Ovary (tissue), 3 donors: ENCODE data around the gene ARHGAP23.

Experiments
- EP300 ChIP-seq: sonication (generic); formaldehyde crosslinking; IDR thresholded peaks from one replicate; pipeline ENCODE4 v1.6.1; 2017; ENCODE audit warnings: antibody characterized with exemption
- POLR2A ChIP-seq: fragments of 450-650 bp; IDR thresholded peaks from one replicate; pipeline ENCODE4 v1.6.1; 2017; ENCODE audit warnings: antibody characterized with exemption, mild to moderate bottlenecking, moderate library complexity
- TF ChIP-seq, protein P1 (sequence below), 3 donors: fragments of 450-650 bp in 2 of 3; fragments of 200-600 bp in 1 of 3; IDR thresholded peaks; one replicate each; pipeline versions ENCODE4 v1.5.1 to v1.8.0; 2016 to 2022; ENCODE audit warnings: antibody characterized with exemption in 3 of 3, mild to moderate bottlenecking in 1 of 3
- donor health status: DM: no; HTN: no; CAD: no.

GRCh38 chr17:38476549-38476948 lies 48.3 kb downstream of the ARHGAP23 start:
- TF ChIP-seq, protein P1, sequence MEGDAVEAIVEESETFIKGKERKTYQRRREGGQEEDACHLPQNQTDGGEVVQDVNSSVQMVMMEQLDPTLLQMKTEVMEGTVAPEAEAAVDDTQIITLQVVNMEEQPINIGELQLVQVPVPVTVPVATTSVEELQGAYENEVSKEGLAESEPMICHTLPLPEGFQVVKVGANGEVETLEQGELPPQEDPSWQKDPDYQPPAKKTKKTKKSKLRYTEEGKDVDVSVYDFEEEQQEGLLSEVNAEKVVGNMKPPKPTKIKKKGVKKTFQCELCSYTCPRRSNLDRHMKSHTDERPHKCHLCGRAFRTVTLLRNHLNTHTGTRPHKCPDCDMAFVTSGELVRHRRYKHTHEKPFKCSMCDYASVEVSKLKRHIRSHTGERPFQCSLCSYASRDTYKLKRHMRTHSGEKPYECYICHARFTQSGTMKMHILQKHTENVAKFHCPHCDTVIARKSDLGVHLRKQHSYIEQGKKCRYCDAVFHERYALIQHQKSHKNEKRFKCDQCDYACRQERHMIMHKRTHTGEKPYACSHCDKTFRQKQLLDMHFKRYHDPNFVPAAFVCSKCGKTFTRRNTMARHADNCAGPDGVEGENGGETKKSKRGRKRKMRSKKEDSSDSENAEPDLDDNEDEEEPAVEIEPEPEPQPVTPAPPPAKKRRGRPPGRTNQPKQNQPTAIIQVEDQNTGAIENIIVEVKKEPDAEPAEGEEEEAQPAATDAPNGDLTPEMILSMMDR (IDR thresholded peaks at IDR 0.05), result no peak
- TF ChIP-seq POLR2A (no peak), EP300 (no peak)
